OCI-LY3 (cell line): Measurements from ENCODE around the gene TXNL1.

Experiments
- EZH2phosphoT487 ChIP-seq: fragments of 200-600 bp; shearing (Covaris generic); IDR thresholded peaks from 2 replicates; pipeline ENCODE4 v1.6.1; 2018; ENCODE audit warnings: antibody characterized with exemption, mixed run types, low read depth
- TF ChIP-seq, protein P1 (sequence below): fragments of 200-600, 300-600 bp; sonication (generic); IDR thresholded peaks from 2 replicates; pipeline ENCODE4 v1.5.1; 2014; ENCODE audit warnings: antibody characterized with exemption, low read length, low read depth

DNA sequence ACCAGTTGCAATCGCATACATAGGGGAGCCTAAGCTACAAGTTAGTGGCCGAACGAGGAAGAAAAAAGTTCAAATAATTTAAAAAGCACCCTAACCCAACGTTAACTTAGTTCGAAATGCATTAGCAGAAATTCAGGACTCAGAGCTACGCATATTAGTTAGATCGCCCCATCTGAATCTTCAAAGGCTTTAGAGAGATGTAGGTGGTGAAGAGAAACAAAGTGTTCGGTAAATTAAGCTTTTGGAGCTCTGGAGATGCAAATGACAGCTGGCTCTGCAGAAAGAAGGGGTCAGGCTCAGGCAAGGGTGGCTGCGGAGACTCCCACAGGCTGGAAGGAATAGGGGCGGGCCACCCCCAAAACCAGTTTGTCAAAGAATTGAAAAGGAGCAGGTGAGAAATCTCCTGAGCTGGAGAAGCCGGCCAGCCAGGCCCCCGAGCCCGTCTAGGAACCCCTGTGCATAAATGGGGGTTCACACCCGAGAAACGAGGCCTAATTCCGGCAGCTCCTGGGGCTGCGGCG, 621 bp downstream of the TXNL1 start:
- TF ChIP-seq, protein P1, sequence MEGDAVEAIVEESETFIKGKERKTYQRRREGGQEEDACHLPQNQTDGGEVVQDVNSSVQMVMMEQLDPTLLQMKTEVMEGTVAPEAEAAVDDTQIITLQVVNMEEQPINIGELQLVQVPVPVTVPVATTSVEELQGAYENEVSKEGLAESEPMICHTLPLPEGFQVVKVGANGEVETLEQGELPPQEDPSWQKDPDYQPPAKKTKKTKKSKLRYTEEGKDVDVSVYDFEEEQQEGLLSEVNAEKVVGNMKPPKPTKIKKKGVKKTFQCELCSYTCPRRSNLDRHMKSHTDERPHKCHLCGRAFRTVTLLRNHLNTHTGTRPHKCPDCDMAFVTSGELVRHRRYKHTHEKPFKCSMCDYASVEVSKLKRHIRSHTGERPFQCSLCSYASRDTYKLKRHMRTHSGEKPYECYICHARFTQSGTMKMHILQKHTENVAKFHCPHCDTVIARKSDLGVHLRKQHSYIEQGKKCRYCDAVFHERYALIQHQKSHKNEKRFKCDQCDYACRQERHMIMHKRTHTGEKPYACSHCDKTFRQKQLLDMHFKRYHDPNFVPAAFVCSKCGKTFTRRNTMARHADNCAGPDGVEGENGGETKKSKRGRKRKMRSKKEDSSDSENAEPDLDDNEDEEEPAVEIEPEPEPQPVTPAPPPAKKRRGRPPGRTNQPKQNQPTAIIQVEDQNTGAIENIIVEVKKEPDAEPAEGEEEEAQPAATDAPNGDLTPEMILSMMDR, result no peak
- TF ChIP-seq EZH2phosphoT487, result no peak
